Activated T-cell treated with anti-CD3 and anti-CD28 coated beads for 1 hour (primary cell): ENCODE measurements around the gene ANK3.
"Not testable (repeated sequence)": the region's sequence is repeated elsewhere in the genome, so short reads cannot be mapped to it uniquely, and the experiment has no call there.

Source experiments
- DNase-seq: peaks from one replicate; pipeline ENCODE4 v3.0.0-alpha.2; 2020; ENCODE audit warnings: low read depth

ANK3 gene

GRCh38 chr10:60305380-60305892, 84.2 kb downstream of the ANK3 start:
- no peak for DNase-seq

- DNase-seq: no peak
Observed at GRCh38 chr10:60304829-60305379, 84.8 kb downstream of the ANK3 start.

GRCh38 chr10:60303778-60304177, 85.9 kb downstream of the ANK3 start:
- DNase-seq: no peak

- DNase-seq: no peak
Observed at GRCh38 chr10:60299961-60300883, 89.5 kb downstream of the ANK3 start.

- DNase-seq: no peak
Observed at GRCh38 chr10:60299390-60299778, 90.3 kb downstream of the ANK3 start.

- no peak for DNase-seq
Observed at GRCh38 chr10:60298408-60299389, 91.0 kb downstream of the ANK3 start.

- no peak for DNase-seq
Observed at GRCh38 chr10:60296073-60296472, 93.6 kb downstream of the ANK3 start.

GRCh38 chr10:60295028-60295937, 94.4 kb downstream of the ANK3 start:
- no peak for DNase-seq

- no peak for DNase-seq
Observed at GRCh38 chr10:60293581-60294175, 96.0 kb downstream of the ANK3 start.

GRCh38 chr10:60292998-60293397, 96.7 kb downstream of the ANK3 start:
- no peak for DNase-seq

- DNase-seq: not testable (repeated sequence)
Observed at GRCh38 chr10:60292536-60292935, 97.1 kb downstream of the ANK3 start.

GRCh38 chr10:60291344-60291930, 98.2 kb downstream of the ANK3 start:
- no peak for DNase-seq

GRCh38 chr10:60290558-60290957, 99.1 kb downstream of the ANK3 start:
- no peak for DNase-seq

GRCh38 chr10:60289800-60290199, 99.9 kb downstream of the ANK3 start:
- DNase-seq: no peak

GRCh38 chr10:60288256-60288655, 101.4 kb downstream of the ANK3 start:
- DNase-seq: no peak

- no peak for DNase-seq
Observed at GRCh38 chr10:60286559-60286958, 103.1 kb downstream of the ANK3 start.

- DNase-seq: no peak
Observed at GRCh38 chr10:60283397-60283796, 106.3 kb downstream of the ANK3 start.

GRCh38 chr10:60282771-60283353, 106.8 kb downstream of the ANK3 start:
- no peak for DNase-seq

- no peak for DNase-seq
Observed at GRCh38 chr10:60281792-60282353, 107.8 kb downstream of the ANK3 start.

- no peak for DNase-seq
Observed at GRCh38 chr10:60281331-60281730, 108.3 kb downstream of the ANK3 start.
